GM18508 (cell line): ENCODE measurements around the gene SRRM2.

Source experiments
- ATAC-seq: cut with Tn5 transposase; IDR thresholded peaks from one replicate; pipeline ENCODE4 v1.9.1; 2021; ENCODE audit warnings: moderate number of reproducible peaks; ENCODE audit not compliant: insufficient read depth, unreplicated experiment

The SRRM2 gene

GRCh38 chr16:2737895-2738418 is 14.5 kb upstream of the SRRM2 start:
- ATAC-seq = no peak

- no peak for ATAC-seq
Observed at GRCh38 chr16:2738615-2739014, 13.8 kb upstream of the SRRM2 start.

GRCh38 chr16:2739625-2740430 is 12.6 kb upstream of the SRRM2 start:
- ATAC-seq = no peak

GRCh38 chr16:2740476-2740875 is 12.0 kb upstream of the SRRM2 start:
- no peak for ATAC-seq

GRCh38 chr16:2741168-2741567 is 11.3 kb upstream of the SRRM2 start:
- ATAC-seq = no peak

- ATAC-seq = no peak
Observed at GRCh38 chr16:2742323-2743006, 10.0 kb upstream of the SRRM2 start.

- ATAC-seq = no peak
Observed at GRCh38 chr16:2743007-2743810, 9.2 kb upstream of the SRRM2 start.

- ATAC-seq = no peak
Observed at GRCh38 chr16:2744711-2745110, 7.7 kb upstream of the SRRM2 start.

- ATAC-seq = no peak
Observed at GRCh38 chr16:2745116-2745890, 7.1 kb upstream of the SRRM2 start.

- no peak for ATAC-seq
Observed at GRCh38 chr16:2745961-2746360, 6.5 kb upstream of the SRRM2 start.

- no peak for ATAC-seq
Observed at GRCh38 chr16:2748757-2749455, 3.5 kb upstream of the SRRM2 start.

- ATAC-seq = no peak
Observed at GRCh38 chr16:2749476-2749875, 3.0 kb upstream of the SRRM2 start.

- no peak for ATAC-seq
Observed at GRCh38 chr16:2749936-2750335, 2.5 kb upstream of the SRRM2 start.

- ATAC-seq = peak; percentile 10
Observed at GRCh38 chr16:2751577-2752034, 832 bp upstream of the SRRM2 start.

GRCh38 chr16:2752850-2753732 is 653 bp downstream of the SRRM2 start:
- ATAC-seq = peak; percentile 8

- no peak for ATAC-seq
Observed at GRCh38 chr16:2753733-2754020, 1.2 kb downstream of the SRRM2 start.

GRCh38 chr16:2755158-2755557 is 2.7 kb downstream of the SRRM2 start:
- ATAC-seq = no peak

GRCh38 chr16:2756288-2757015 is 4.0 kb downstream of the SRRM2 start:
- no peak for ATAC-seq
